Hematopoietic multipotent progenitor cell (in vitro differentiated cells): ENCODE data around the gene PNN. TPM values are rescaled to one million over a fixed set of nuclear protein-coding genes. Genes with fewer than 3 reads are reported as not detected.

Source experiments
- DNase-seq, 3 donors: peaks; one replicate each; pipeline ENCODE4 v3.0.0-alpha.2; 2011 to 2015; ENCODE audit warnings: low read depth in 2 of 3, low spot score in 2 of 3
- total RNA-seq: library from RNA; depleted of rRNA; stranded (reverse); fragments of >200 nt; gene quantifications from one replicate; pipeline ENCODE4 v1.2.3, GENCODE V29; 2012

The PNN gene
- total RNA-seq, 1 donor = 22.9 TPM

DNA sequence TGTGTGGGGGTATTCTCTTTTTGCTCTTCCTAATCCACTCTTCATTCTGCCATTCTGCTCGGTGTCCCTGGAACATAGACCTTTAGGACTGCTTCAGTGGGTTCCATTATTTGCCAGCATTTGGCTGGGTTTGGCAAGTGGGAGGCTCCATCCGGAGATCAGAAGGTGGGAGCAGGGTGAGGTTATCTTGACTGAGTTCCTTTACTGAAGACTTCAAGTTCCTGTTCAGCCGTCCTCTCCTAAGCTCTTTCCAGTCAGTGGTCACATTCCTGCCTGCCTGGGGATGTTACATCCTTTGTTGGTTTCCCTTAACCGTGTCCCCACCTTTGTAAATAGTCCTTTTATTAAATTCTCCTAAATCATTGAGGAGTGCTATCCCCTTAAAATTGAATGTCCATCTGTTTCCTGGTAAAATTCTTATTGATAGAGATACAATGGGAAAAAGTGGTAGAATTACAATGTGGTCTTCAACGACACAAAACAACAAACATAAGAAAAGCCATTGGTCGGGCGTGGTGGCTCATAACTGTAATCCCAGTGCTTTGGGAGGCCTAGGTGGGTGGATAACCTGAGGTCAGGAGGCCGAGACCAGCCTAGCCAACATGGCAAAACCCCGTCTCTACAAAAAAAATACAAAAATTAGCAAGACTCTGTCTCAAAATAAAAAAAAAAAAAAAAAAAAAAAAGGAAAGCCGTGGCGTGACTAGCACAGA lies 53.6 kb downstream of the PNN start:
- DNase-seq = no peak

DNA sequence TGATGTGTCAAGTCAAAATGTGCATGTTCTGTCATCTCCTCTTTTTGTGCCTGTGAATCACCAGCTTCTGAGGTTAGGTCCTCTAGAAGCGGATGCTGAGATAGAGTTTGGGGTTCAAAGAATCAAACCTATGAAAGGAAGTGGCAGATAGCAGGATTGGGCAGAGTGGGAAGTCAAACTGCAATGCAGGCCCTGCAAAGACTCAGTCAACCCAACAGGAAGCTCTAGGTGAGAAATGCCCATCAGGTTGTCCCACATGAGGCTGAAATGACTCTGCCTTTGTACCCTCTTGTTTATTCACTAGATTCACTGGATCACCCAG lies 54.1 kb downstream of the PNN start:
- DNase-seq = peak in 1 of 3 donors; percentile 9

DNA sequence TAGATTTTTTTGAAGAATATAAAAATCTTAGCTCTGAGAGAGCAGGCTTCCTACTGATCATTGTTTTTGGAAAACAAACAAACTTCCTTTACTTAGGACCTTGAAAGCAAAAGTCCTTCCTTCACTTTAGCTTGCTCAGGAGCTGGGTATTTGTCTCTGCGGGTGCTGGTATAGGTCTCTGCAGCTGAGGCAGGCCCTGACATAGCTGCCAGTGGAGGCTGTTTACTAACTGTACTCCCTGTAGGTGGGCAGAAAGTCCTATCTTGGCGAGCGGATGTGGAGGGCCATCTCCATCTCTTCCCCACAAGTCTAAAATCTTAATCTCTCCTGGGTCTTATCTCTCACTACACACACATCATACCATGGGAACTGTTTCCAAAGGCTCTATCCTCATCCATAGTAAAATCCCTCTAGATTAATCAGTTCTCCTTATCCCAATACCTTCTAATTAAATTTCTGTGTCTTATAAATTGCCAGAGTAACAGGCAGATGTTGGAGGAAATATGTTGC lies 54.6 kb downstream of the PNN start:
- DNase-seq = no peak

- no peak for DNase-seq
Measured at GRCh38 chr14:39230416-39231035, 55.5 kb downstream of the PNN start.

- DNase-seq = peak in 2 of 3 donors; percentile 67 to 79
Measured at GRCh38 chr14:39231751-39232553, 56.9 kb downstream of the PNN start.

Other genes starting within 250 kb of the PNN start
- 48.2 TPM for gene SEC23A, start 72.0 kb upstream of the PNN start, total RNA-seq
- gene GEMIN2, start 60.9 kb upstream of the PNN start, total RNA-seq = 17.0 TPM
- 20.7 TPM for gene TRAPPC6B, start 4.9 kb upstream of the PNN start, total RNA-seq
- 7.8 TPM for gene MIA2, start 58.7 kb downstream of the PNN start, total RNA-seq